Measurements from ENCODE around the gene REL. TPM values are rescaled to one million over a fixed set of nuclear protein-coding genes. Genes with fewer than 3 reads are reported as not detected.

Gene REL
- total RNA-seq, 1 experiment from 2014 or later: 6.2 TPM

GRCh38 chr2:60885683-60886082 lies 4.3 kb downstream of the REL start:
- Histone ChIP-seq H3T11ph (ENCODE audit: low read length) (no peak overlapping the region), H3K14ac (ENCODE audit: insufficient read depth, low read length) (no peak overlapping the region), H3K79me1 (ENCODE audit: insufficient read depth, low read depth, low read length, poor library complexity, severe bottlenecking) (no peaks in the 10 kb centered on the region), H3K4me2 (ENCODE audit: insufficient read depth, insufficient read length, low read length) (no peak overlapping the region), H3K27ac (ENCODE audit: insufficient read length, low read depth, low read length) (no peak overlapping the region), H2BK15ac (ENCODE audit: low read depth, low read length) (no peak overlapping the region), H2AK5ac (ENCODE audit: insufficient read length, low read length) (no peak overlapping the region), H3K56ac (ENCODE audit: insufficient read length, low read depth, low read length) (no peak overlapping the region), H3K27me3 (ENCODE audit: insufficient read depth, low read length) (no peaks in the 10 kb centered on the region), H2AFZ (ENCODE audit: low read length) (no peak overlapping the region), H3K23me2 (ENCODE audit: insufficient read length, low read depth, low read length, poor library complexity, severe bottlenecking) (peaks cover 4% of the 10 kb centered on the region), H3K79me2 (ENCODE audit: insufficient read depth, low read length) (no peaks in the 10 kb centered on the region), H3K9me3 (ENCODE audit: control insufficient read depth, low read depth, low read length) (no peaks in the 10 kb centered on the region), H2BK5ac (ENCODE audit: insufficient read length, low read length) (no peak overlapping the region), H3K18ac (ENCODE audit: insufficient read length, low read depth, low read length) (no peak overlapping the region), H4K20me1 (ENCODE audit: control insufficient read depth, insufficient read depth, insufficient read length) (no peaks in the 10 kb centered on the region), H2BK20ac (ENCODE audit: low read depth, low read length, poor library complexity, severe bottlenecking) (no peak overlapping the region), H3K23ac (ENCODE audit: insufficient read length, low read depth, low read length) (no peak overlapping the region), H3K4ac (ENCODE audit: low read depth, low read length) (no peak overlapping the region), H2BK120ac (ENCODE audit: low read depth, low read length, poor library complexity, severe bottlenecking) (no peak overlapping the region), H2BK12ac (ENCODE audit: insufficient read length, low read depth, low read length) (no peak overlapping the region), H4K5ac (ENCODE audit: insufficient read length, low read depth, low read length) (no peak overlapping the region), H3K4me1 (ENCODE audit: insufficient read depth, low read length) (no peaks in the 10 kb centered on the region), H3K9ac (ENCODE audit: extremely low read depth, insufficient read length, low read length) (no peak overlapping the region), H4K91ac (ENCODE audit: insufficient read length, low read depth, low read length) (no peak overlapping the region), H4K8ac (replicated peaks; ENCODE audit: insufficient read length, low read depth, low read length) (no peak overlapping the region)
- Mint-ChIP-seq H3K4me1 (peaks cover 17 to 21% of the 10 kb centered on the region in 2 experiments), H3K9me3 (no peaks in the 10 kb centered on the region), H3K27me3 (ENCODE audit: low read depth) (peaks cover 9% of the 10 kb centered on the region), H3K4me3 (no peak overlapping the region), H3K27ac (no peak overlapping the region), H3K36me3 (ENCODE audit: insufficient read depth in 1 of 3, low read depth in 3 of 3) (no peaks in the 10 kb centered on the region; a peak in 1 of 7 replicates)
- no peak for DNase-seq
- no peak for TF ChIP-seq CTCF (conservative IDR thresholded peaks at IDR 0.05)
- WGBS (ENCODE audit: extremely low coverage, insufficient read length, low lambda C conversion rate): no CpG with 5 or more reads among the region's 2 CpGs
